OCI-LY7 (cell line): ENCODE measurements around the gene DDX27. TPM values are rescaled to one million over a fixed set of nuclear protein-coding genes. Genes with fewer than 3 reads are reported as not detected.

ENCODE experiments used
- BruUV-seq: library from RNA; stranded (reverse); fragments of 400-500 nt; replicated peaks from 2 replicates; lab custom pipeline; 2021; lab: Mats Ljungman, UMichigan
- CTCF ChIA-PET: fragments of 300-600 bp; sonication (Branson Sonifier 250); formaldehyde crosslinking; loops from one replicate; lab custom pipeline; 2022; ENCODE audit warnings: antibody characterized with exemption; ENCODE audit not compliant: unreplicated experiment; lab: Charles Lee
- POLR2A ChIA-PET: fragments of 300-600 bp; sonication (Branson Sonifier 250); formaldehyde crosslinking; loops from one replicate; lab custom pipeline; 2022; ENCODE audit warnings: antibody characterized with exemption; lab: Charles Lee
- DNase-seq: peaks from one replicate; pipeline ENCODE4 v3.0.0-alpha.2; 2015; ENCODE audit warnings: low spot score
- H2AFZ ChIP-seq: fragments of 200-600 bp; sonication (generic), shearing (Covaris generic); 2 replicates; pipeline ENCODE4 v1.6.1; 2014; ENCODE audit warnings: mild to moderate bottlenecking, antibody characterized with exemption, low read length, moderate library complexity
- H3K27ac ChIP-seq: fragments of 200-600 bp; sonication (generic); 2 replicates; pipeline ENCODE4 v1.5.1; 2014; ENCODE audit warnings: mixed run types, low read depth, mild to moderate bottlenecking, moderate library complexity, low read length, inconsistent platforms; ENCODE audit not compliant: poor library complexity, severe bottlenecking
- H3K36me3 ChIP-seq: fragments of 200-600 bp; sonication (generic); 2 replicates; pipeline ENCODE4 v1.6.1; 2014; ENCODE audit warnings: mild to moderate bottlenecking, antibody characterized with exemption, low read length, moderate library complexity, mixed read lengths; ENCODE audit not compliant: insufficient read depth
- H3K4me1 ChIP-seq: fragments of 200-600 bp; sonication (generic); 2 replicates; pipeline ENCODE4 v1.5.1; 2014; ENCODE audit warnings: mild to moderate bottlenecking, low read length; ENCODE audit not compliant: insufficient read depth, poor library complexity, severe bottlenecking
- H3K4me2 ChIP-seq: fragments of 200-600 bp; sonication (generic); 2 replicates; pipeline ENCODE4 v1.6.1; 2014; ENCODE audit warnings: mild to moderate bottlenecking, low read length
- H3K4me3 ChIP-seq: fragments of 200-600 bp; sonication (generic); 2 replicates; pipeline ENCODE4 v1.5.1; 2014; ENCODE audit warnings: mild to moderate bottlenecking, low read depth, low read length; ENCODE audit not compliant: poor library complexity, severe bottlenecking
- H3K79me2 ChIP-seq: fragments of 200-600 bp; sonication (generic); 2 replicates; pipeline ENCODE4 v1.6.1; 2016; ENCODE audit warnings: low read depth, mild to moderate bottlenecking, low read length, moderate library complexity, mixed read lengths; ENCODE audit not compliant: insufficient read depth
- H3K9me2 ChIP-seq: fragments of 200-600 bp; sonication (generic); 2 replicates; pipeline ENCODE4 v1.6.1; 2016; ENCODE audit warnings: mild to moderate bottlenecking, low read length, mixed read lengths; ENCODE audit not compliant: insufficient read depth
- H3K9me3 ChIP-seq: fragments of 200-600 bp; sonication (generic); 2 replicates; pipeline ENCODE4 v1.6.1; 2014; ENCODE audit warnings: mild to moderate bottlenecking, mixed run types, low read length, mixed read lengths
- H4K20me1 ChIP-seq: fragments of 200-600 bp; sonication (generic); 2 replicates; pipeline ENCODE4 v1.6.1; 2014; ENCODE audit warnings: mild to moderate bottlenecking, antibody characterized with exemption, low read length, moderate library complexity, mixed read lengths; ENCODE audit not compliant: insufficient read depth
- EZH2phosphoT487 ChIP-seq: fragments of 200-600 bp; sonication (generic); IDR thresholded peaks from 2 replicates; pipeline ENCODE4 v1.6.1; 2018; ENCODE audit warnings: low read depth, borderline replicate concordance, mild to moderate bottlenecking, mixed run types, antibody characterized with exemption, low read length, moderate library complexity, mixed read lengths
- intact Hi-C: fragments of 100-400 bp; cut with micrococcal nuclease; formaldehyde crosslinking; loops from one replicate; pipeline ENCODE4 v1.10.0; 2022; ENCODE audit not compliant: unreplicated experiment
- small RNA-seq: library from RNA; depleted of rRNA; stranded (forward); fragments of <200 nt; gene quantifications from one replicate; pipeline ENCODE3, GENCODE V24; 2014
- total RNA-seq, 2 experiments: library from RNA; depleted of rRNA in 1 of 2; stranded (reverse); fragments of >200 nt in 1 of 2; shearing (Covaris generic) in 1 of 2; gene quantifications; 2 replicates each; pipeline ENCODE4 v1.2.3, GENCODE V29; 2014 to 2022
- TF ChIP-seq, protein P1 (sequence below): fragments of 200-600 bp; sonication (generic); conservative IDR thresholded peaks from 2 replicates; pipeline ENCODE4 v1.5.1; 2014; ENCODE audit warnings: mild to moderate bottlenecking, antibody characterized with exemption, low read length, moderate library complexity, mixed read lengths

The DDX27 gene
- total RNA-seq, 2 experiments from 2014 or later, result 53.9 to 57.0 TPM

DNA sequence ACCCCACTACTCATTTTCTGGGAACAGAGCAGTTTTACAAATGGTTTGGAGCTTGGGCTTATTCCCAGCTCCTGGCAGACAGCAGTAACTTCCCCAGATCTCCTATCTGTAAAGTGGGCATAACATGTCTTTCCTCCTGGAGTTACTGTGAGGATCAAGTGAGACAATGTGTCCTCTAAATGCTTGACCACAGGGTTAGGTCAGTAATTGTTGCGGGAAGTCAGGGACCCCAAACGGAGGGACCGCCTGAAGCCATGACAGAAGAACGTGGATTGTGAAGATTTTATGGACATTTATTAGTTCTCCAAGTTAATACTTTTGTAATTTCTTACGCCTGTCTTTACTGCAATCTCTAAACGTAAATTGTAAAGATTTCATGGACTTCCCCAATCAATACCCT, 73.9 kb downstream of the DDX27 start:
- CTCF ChIA-PET, result no interaction called here

More for the DNA sequence above, 73.9 kb downstream of the DDX27 start:
- Histone ChIP-seq H3K79me2 (peaks cover 6% of the 10 kb centered on the region; the same call in 1 of the 2 replicates), H3K4me3 (no peak overlapping the region), H3K36me3 (peaks cover 70% of the 10 kb centered on the region), H3K9me3 (no peaks in the 10 kb centered on the region), H2AFZ (no peak overlapping the region), H4K20me1 (peaks cover 13% of the 10 kb centered on the region; the same call in 1 of the 2 replicates), H3K9me2 (no peaks in the 10 kb centered on the region), H3K4me1 (peaks cover 13% of the 10 kb centered on the region), H3K27ac (no peak overlapping the region), H3K4me2 (no peak overlapping the region)
- no peak for TF ChIP-seq EZH2phosphoT487
- TF ChIP-seq, protein P1, sequence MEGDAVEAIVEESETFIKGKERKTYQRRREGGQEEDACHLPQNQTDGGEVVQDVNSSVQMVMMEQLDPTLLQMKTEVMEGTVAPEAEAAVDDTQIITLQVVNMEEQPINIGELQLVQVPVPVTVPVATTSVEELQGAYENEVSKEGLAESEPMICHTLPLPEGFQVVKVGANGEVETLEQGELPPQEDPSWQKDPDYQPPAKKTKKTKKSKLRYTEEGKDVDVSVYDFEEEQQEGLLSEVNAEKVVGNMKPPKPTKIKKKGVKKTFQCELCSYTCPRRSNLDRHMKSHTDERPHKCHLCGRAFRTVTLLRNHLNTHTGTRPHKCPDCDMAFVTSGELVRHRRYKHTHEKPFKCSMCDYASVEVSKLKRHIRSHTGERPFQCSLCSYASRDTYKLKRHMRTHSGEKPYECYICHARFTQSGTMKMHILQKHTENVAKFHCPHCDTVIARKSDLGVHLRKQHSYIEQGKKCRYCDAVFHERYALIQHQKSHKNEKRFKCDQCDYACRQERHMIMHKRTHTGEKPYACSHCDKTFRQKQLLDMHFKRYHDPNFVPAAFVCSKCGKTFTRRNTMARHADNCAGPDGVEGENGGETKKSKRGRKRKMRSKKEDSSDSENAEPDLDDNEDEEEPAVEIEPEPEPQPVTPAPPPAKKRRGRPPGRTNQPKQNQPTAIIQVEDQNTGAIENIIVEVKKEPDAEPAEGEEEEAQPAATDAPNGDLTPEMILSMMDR, result no peak
- intact Hi-C loops, result no loop called here
- POLR2A ChIA-PET, result no interaction called here
- DNase-seq, result no peak
- BruUV-seq, result no TSS peak

Small RNA genes within 50 kb of the gene (small RNA-seq; reads per million reads assigned to genes)
- gene SNORD12B (5,820 reads per million, percentile 100 among the genes with 10 or more reads in this experiment), gene SNORD12C (930 reads per million, percentile 100 among the genes with 10 or more reads in this experiment)

Other genes with a start within 250 kb of the DDX27 start
- 90.2 and 104 TPM in 2 replicates for gene CSE1L, start 173.1 kb upstream of the DDX27 start, total RNA-seq (2014; rRNA removed; shearing (Covaris generic))
- 144 and 145 TPM in 2 replicates for gene CSE1L, start 173.1 kb upstream of the DDX27 start, total RNA-seq (2022)
- 36.8 and 40.7 TPM in 2 replicates for gene STAU1, start 31.1 kb upstream of the DDX27 start, total RNA-seq (2014; rRNA removed; shearing (Covaris generic))
- gene STAU1, start 31.1 kb upstream of the DDX27 start, total RNA-seq (2022), result 66.8 and 70.2 TPM in 2 replicates
- 14.9 and 15.1 TPM in 2 replicates for gene ZNFX1, start 58.6 kb downstream of the DDX27 start, total RNA-seq (2014; rRNA removed; shearing (Covaris generic))
- gene ZNFX1, start 58.6 kb downstream of the DDX27 start, total RNA-seq (2022), result 17.1 and 17.6 TPM in 2 replicates